HepG2 (cell line): ENCODE results near the gene ARHGEF37. TPM values are rescaled to one million over a fixed set of nuclear protein-coding genes. Genes with fewer than 3 reads are reported as not detected.

ENCODE experiments used
- ATAD3A ChIP-seq: sonication (generic); formaldehyde crosslinking; IDR thresholded peaks from 2 replicates; pipeline ENCODE4 v1.4.0; 2020; ENCODE audit warnings: missing genetic modification reagents
- FOXK2 ChIP-seq: fragments of 450-650 bp; IDR thresholded peaks from 2 replicates; pipeline ENCODE4 v1.6.1; 2016
- HNF1B ChIP-seq: sonication (generic); formaldehyde crosslinking; IDR thresholded peaks from 2 replicates; pipeline ENCODE4 v1.5.1; 2020; ENCODE audit warnings: mild to moderate bottlenecking, moderate library complexity, missing genetic modification reagents
- HOXA9 ChIP-seq: sonication (generic); formaldehyde crosslinking; IDR thresholded peaks from 2 replicates; pipeline ENCODE4 v1.8.1; 2022; ENCODE audit warnings: missing genetic modification reagents, mild to moderate bottlenecking, moderate library complexity, borderline replicate concordance
- MTA1 ChIP-seq: sonication (generic); formaldehyde crosslinking; IDR thresholded peaks from 2 replicates; pipeline ENCODE4 v1.4.0; 2020; ENCODE audit warnings: missing genetic modification reagents, mild to moderate bottlenecking, borderline replicate concordance
- PAF1 ChIP-seq: IDR thresholded peaks from 2 replicates; pipeline ENCODE4 v1.6.1; 2016; ENCODE audit warnings: missing genetic modification reagents, missing compliant biosample characterization
- TBX2 ChIP-seq: sonication (generic); formaldehyde crosslinking; IDR thresholded peaks from 2 replicates; pipeline ENCODE4 v1.5.0; 2020; ENCODE audit warnings: missing genetic modification reagents, mild to moderate bottlenecking, borderline replicate concordance
- TEAD2 ChIP-seq: sonication (generic); formaldehyde crosslinking; IDR thresholded peaks from 2 replicates; pipeline ENCODE4 v1.9.0; 2021; ENCODE audit warnings: missing genetic modification reagents
- TEAD3 ChIP-seq: optimal IDR thresholded peaks from 2 replicates; pipeline ENCODE3; 2016; ENCODE audit warnings: borderline replicate concordance
- TFE3 ChIP-seq: IDR thresholded peaks from 2 replicates; pipeline ENCODE4 v1.6.1; 2016
- ZBTB44 ChIP-seq: sonication (generic); formaldehyde crosslinking; IDR thresholded peaks from 2 replicates; pipeline ENCODE4 v1.4.0; 2020; ENCODE audit warnings: missing genetic modification reagents
- ZFP36 ChIP-seq: fragments of 150-350 bp; IDR thresholded peaks from 2 replicates; pipeline ENCODE4 v1.6.1; 2018; ENCODE audit warnings: borderline replicate concordance, low read length, low read depth; ENCODE audit not compliant: partially characterized antibody
- ZNF34 ChIP-seq: sonication (generic); formaldehyde crosslinking; IDR thresholded peaks from 2 replicates; pipeline ENCODE4 v1.4.0; 2020; ENCODE audit warnings: mild to moderate bottlenecking, missing genetic modification reagents, borderline replicate concordance
- ZNF605 ChIP-seq: sonication (generic); formaldehyde crosslinking; IDR thresholded peaks from 2 replicates; pipeline ENCODE4 v1.8.0; 2022; ENCODE audit warnings: mild to moderate bottlenecking, missing genetic modification reagents
- ZNF644 ChIP-seq: IDR thresholded peaks from 2 replicates; pipeline ENCODE4 v1.6.1; 2016; ENCODE audit warnings: low read depth
- ZNF781 ChIP-seq: sonication (generic); formaldehyde crosslinking; IDR thresholded peaks from 2 replicates; pipeline ENCODE4 v1.5.1; 2020; ENCODE audit warnings: borderline replicate concordance, mild to moderate bottlenecking, missing genetic modification reagents; ENCODE audit errors: not compliant biosample characterization
- ZSCAN29 ChIP-seq: sonication (generic); formaldehyde crosslinking; conservative IDR thresholded peaks from 2 replicates; pipeline ENCODE4 v1.4.0; 2020; ENCODE audit warnings: mild to moderate bottlenecking, missing genetic modification reagents
- polyA plus RNA-seq, 8 experiments: library from polyadenylated mRNA; depleted of rRNA in 3 of 8; stranded (reverse) in 7 of 8; unstranded in 1 of 8; fragments of >200 nt; fragmentation: Illumina TruSeq in 4 of 8; extraction: Trizol in 4 of 8; gene quantifications; 2 replicates each; pipeline versions ENCODE4 v1.2.1 to v1.2.3, GENCODE V29; 2011 to 2016; ENCODE audit warnings: low read depth in 4 of 8, missing spikeins in 1 of 8, mixed read lengths in 1 of 8; ENCODE audit not compliant: insufficient read depth in 1 of 8
- total RNA-seq, 5 experiments: library from RNA; depleted of rRNA; stranded (reverse); fragments of >200 nt; fragmentation: Illumina TruSeq; extraction: Trizol; gene quantifications; 2 replicates each; pipeline ENCODE4 v1.2.3, GENCODE V29; 2016; ENCODE audit warnings: low read depth in 1 of 5

ARHGEF37 gene
- total and polyA plus RNA-seq, 2 of the 13 experiments (the other 11 are each of a cell fraction or from before 2014, with no cell fraction given), result 0.18 to 0.27 TPM

GRCh38 chr5:149621415-149622098 is 40.3 kb downstream of the ARHGEF37 start (continued):
- TF ChIP-seq TFE3 (CRISPR knock-in tag), result no peak
- peak; percentile 43; the same call in 1 of the 2 replicates for TF ChIP-seq MTA1 (CRISPR knock-in tag)
- 0 out of 2 replicates have a peak, but pooled peaks have one; percentile 40 for TF ChIP-seq ZNF605
- no peak for TF ChIP-seq TEAD2 (CRISPR knock-in tag)
- TF ChIP-seq ZNF644 (CRISPR knock-in tag), result peak; percentile 31; the same call in 1 of the 2 replicates
- TF ChIP-seq TEAD3, result peak; percentile 75
- no peak for TF ChIP-seq ZBTB44 (CRISPR knock-in tag)
- TF ChIP-seq ZNF34 (CRISPR knock-in tag), result no peak
- 0 out of 2 replicates have a peak, but pooled peaks have one; percentile 25 for TF ChIP-seq ZSCAN29 (CRISPR knock-in tag)
- no peak for TF ChIP-seq HNF1B
- no peak for TF ChIP-seq HOXA9 (CRISPR knock-in tag)
- TF ChIP-seq ATAD3A, result no peak
- no peak for TF ChIP-seq ZNF781
- TF ChIP-seq FOXK2, result no peak
- 0 out of 2 replicates have a peak, but pooled peaks have one; percentile 16 for TF ChIP-seq TBX2 (CRISPR knock-in tag)
- no peak for TF ChIP-seq PAF1 (CRISPR knock-in tag)
- no peak for TF ChIP-seq ZFP36
